Astrocyte (in vitro differentiated cells and primary cell): Measurements from ENCODE around the gene CENPC. TPM values are rescaled to one million over a fixed set of nuclear protein-coding genes. Genes with fewer than 3 reads are reported as not detected.

ENCODE experiments used
- DNase-seq: peaks from one replicate; pipeline ENCODE4 v3.0.0-alpha.2; 2010; ENCODE audit warnings: low read depth
- FAIRE-seq: peaks from 2 replicates; lab custom pipeline; 2011; peaks lifted over from hg19 to GRCh38; lab: Jason Lieb, UNC
- H2AFZ ChIP-seq: 2 replicates; pipeline ENCODE4 v1.6.0; 2012; ENCODE audit warnings: low read depth, low read length, inconsistent platforms
- H3K27ac ChIP-seq: 2 replicates; pipeline ENCODE4 v1.5.1; 2011; ENCODE audit warnings: low read depth, low read length, inconsistent platforms
- H3K27me3 ChIP-seq: 2 replicates; pipeline ENCODE4 v1.6.0; 2011; ENCODE audit warnings: low read length, inconsistent platforms; ENCODE audit not compliant: insufficient read depth
- H3K36me3 ChIP-seq: 2 replicates; pipeline ENCODE4 v1.5.1; 2011; ENCODE audit warnings: low read length, inconsistent platforms; ENCODE audit not compliant: insufficient read depth
- H3K4me1 ChIP-seq: 2 replicates; pipeline ENCODE4 v1.5.1; 2011; ENCODE audit warnings: low read length, inconsistent platforms; ENCODE audit not compliant: insufficient read depth
- H3K4me2 ChIP-seq: 2 replicates; pipeline ENCODE4 v1.6.0; 2012; ENCODE audit warnings: low read length, inconsistent platforms
- H3K4me3 ChIP-seq: 2 replicates; pipeline ENCODE4 v1.5.1; 2011; ENCODE audit warnings: low read depth, mild to moderate bottlenecking, low read length, inconsistent platforms; ENCODE audit not compliant: insufficient read depth
- H3K79me2 ChIP-seq: 2 replicates; pipeline ENCODE4 v1.6.0; 2012; ENCODE audit warnings: mild to moderate bottlenecking, low read length, inconsistent platforms; ENCODE audit not compliant: insufficient read depth
- H3K9ac ChIP-seq: 2 replicates; pipeline ENCODE4 v1.6.0; 2012; ENCODE audit warnings: mild to moderate bottlenecking, low read length, inconsistent platforms
- H3K9me3 ChIP-seq: 2 replicates; pipeline ENCODE4 v1.5.1; 2012; ENCODE audit warnings: low read depth, mild to moderate bottlenecking, low read length, inconsistent platforms; ENCODE audit not compliant: insufficient read depth
- H4K20me1 ChIP-seq: 2 replicates; pipeline ENCODE4 v1.6.0; 2012; ENCODE audit warnings: low read length, inconsistent platforms; ENCODE audit not compliant: insufficient read depth
- H3K27ac Mint-ChIP-seq: one replicate; pipeline ENCODE4 v1.8.0; 2021; ENCODE audit warnings: mild to moderate bottlenecking, mixed read lengths; ENCODE audit not compliant: unreplicated experiment
- H3K27me3 Mint-ChIP-seq: one replicate; pipeline ENCODE4 v1.8.0; 2021; ENCODE audit warnings: low read depth, mixed read lengths; ENCODE audit not compliant: unreplicated experiment
- H3K36me3 Mint-ChIP-seq: one replicate; pipeline ENCODE4 v1.8.0; 2021; ENCODE audit warnings: low read depth, mixed read lengths; ENCODE audit not compliant: unreplicated experiment
- H3K4me1 Mint-ChIP-seq: one replicate; pipeline ENCODE4 v1.8.0; 2021; ENCODE audit warnings: low read depth, mixed read lengths; ENCODE audit not compliant: unreplicated experiment
- H3K4me3 Mint-ChIP-seq: one replicate; pipeline ENCODE4 v1.8.0; 2021; ENCODE audit warnings: mild to moderate bottlenecking, moderate library complexity, mixed read lengths; ENCODE audit not compliant: unreplicated experiment
- H3K9me3 Mint-ChIP-seq: one replicate; pipeline ENCODE4 v1.8.0; 2021; ENCODE audit warnings: mild to moderate bottlenecking, mixed read lengths; ENCODE audit not compliant: unreplicated experiment
- CTCF ChIP-seq: IDR thresholded peaks from 2 replicates; pipeline ENCODE4 v1.5.1; 2011; ENCODE audit warnings: low read depth, mild to moderate bottlenecking, inconsistent platforms, low read length, moderate library complexity; ENCODE audit not compliant: insufficient read depth
- EZH2 ChIP-seq: IDR thresholded peaks from 2 replicates; pipeline ENCODE4 v1.6.1; 2012; ENCODE audit warnings: mild to moderate bottlenecking, low read length, inconsistent platforms; ENCODE audit not compliant: insufficient read depth
- total RNA-seq: library from RNA; stranded (reverse); gene quantifications from 2 replicates; pipeline ENCODE4 v1.2.1, GENCODE V29; 2021

The CENPC gene
- total RNA-seq, 1 donor from 2014 or later = 13.4 TPM

DNA sequence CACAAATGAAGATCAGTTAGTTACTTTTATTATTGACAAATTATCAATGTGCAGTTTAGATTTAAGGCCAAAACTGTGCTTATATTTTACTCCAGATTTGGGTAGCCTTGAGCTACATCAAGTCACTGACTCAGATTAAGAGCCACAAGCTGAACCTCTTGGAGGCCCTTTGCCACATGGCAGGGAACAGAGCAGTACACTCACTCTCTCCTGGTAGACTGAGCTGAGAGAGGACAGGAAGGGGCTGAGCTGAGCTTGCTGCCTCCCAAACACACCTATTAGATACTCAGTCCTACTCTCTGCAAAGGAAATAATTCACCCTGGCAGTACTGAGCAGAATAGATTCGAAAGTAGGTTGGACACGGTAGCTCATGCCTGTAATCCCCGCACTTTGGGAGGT is 21.0 kb upstream of the CENPC start:
- no peaks in the 10 kb centered on the region for H3K27me3 Mint-ChIP-seq
- no peaks in the 10 kb centered on the region for H3K79me2 ChIP-seq
- no peak overlapping the region for H3K9ac ChIP-seq

GRCh38 chr4:67565284-67565683 is 20.0 kb upstream of the CENPC start:
- H3K36me3 Mint-ChIP-seq = no peaks in the 10 kb centered on the region
- Histone ChIP-seq H3K9ac (no peak overlapping the region), H3K4me2 (no peak overlapping the region), H3K4me3 (no peak overlapping the region), H3K36me3 (no peaks in the 10 kb centered on the region), H2AFZ (no peak overlapping the region), H4K20me1 (no peaks in the 10 kb centered on the region), H3K27me3 (no peaks in the 10 kb centered on the region), H3K27ac (no peak overlapping the region), H3K9me3 (no peaks in the 10 kb centered on the region), H3K4me1 (no peaks in the 10 kb centered on the region), H3K79me2 (no peaks in the 10 kb centered on the region)
- no peak overlapping the region for H3K27ac Mint-ChIP-seq
- FAIRE-seq = no peak
- DNase-seq = peak; percentile 82
- H3K9me3 Mint-ChIP-seq = no peaks in the 10 kb centered on the region
- no peaks in the 10 kb centered on the region for H3K4me1 Mint-ChIP-seq
- no peak overlapping the region for H3K4me3 Mint-ChIP-seq
- H3K27me3 Mint-ChIP-seq = no peaks in the 10 kb centered on the region
- TF ChIP-seq CTCF (no peak), EZH2 (no peak)

More for the DNA sequence above, 21.0 kb upstream of the CENPC start:
- H3K4me1 ChIP-seq = no peaks in the 10 kb centered on the region
- DNase-seq (no peak), FAIRE-seq (no peak)
- no peaks in the 10 kb centered on the region for H3K27me3 ChIP-seq
- no peak overlapping the region for H3K4me3 ChIP-seq
- H3K4me2 ChIP-seq = no peak overlapping the region
- TF ChIP-seq EZH2 (no peak), CTCF (no peak)
- no peaks in the 10 kb centered on the region for H3K36me3 ChIP-seq
- Mint-ChIP-seq H3K9me3 (no peaks in the 10 kb centered on the region), H3K4me3 (no peak overlapping the region), H3K27ac (no peak overlapping the region), H3K36me3 (no peaks in the 10 kb centered on the region), H3K4me1 (no peaks in the 10 kb centered on the region)
- H2AFZ ChIP-seq = no peak overlapping the region
- no peak overlapping the region for H3K27ac ChIP-seq
- no peaks in the 10 kb centered on the region for H4K20me1 ChIP-seq
- H3K9me3 ChIP-seq = no peaks in the 10 kb centered on the region

- no peaks in the 10 kb centered on the region for H3K79me2 ChIP-seq
- H3K9me3 Mint-ChIP-seq = no peaks in the 10 kb centered on the region
- no peaks in the 10 kb centered on the region for H3K36me3 ChIP-seq
- no peaks in the 10 kb centered on the region for H4K20me1 ChIP-seq
- H3K4me3 ChIP-seq = no peak within 1 kb of the TSS
- H3K27ac Mint-ChIP-seq = no peak within 1 kb of the TSS
- no peaks in the 10 kb centered on the region for H3K4me1 ChIP-seq
- H3K9me3 ChIP-seq = no peaks in the 10 kb centered on the region
- H3K36me3 Mint-ChIP-seq = no peaks in the 10 kb centered on the region
- H3K9ac ChIP-seq = no peak within 1 kb of the TSS
- no peak within 1 kb of the TSS for H3K4me2 ChIP-seq
- H3K27me3 Mint-ChIP-seq = no peaks in the 10 kb centered on the region
- TF ChIP-seq CTCF = no peak
- no peak for TF ChIP-seq EZH2
- H3K27me3 ChIP-seq = no peaks in the 10 kb centered on the region
- FAIRE-seq = no peak
- no peak for DNase-seq
- H2AFZ ChIP-seq = no peak within 1 kb of the TSS
- no peak within 1 kb of the TSS for H3K27ac ChIP-seq
- no peak within 1 kb of the TSS for H3K4me3 Mint-ChIP-seq
- no peaks in the 10 kb centered on the region for H3K4me1 Mint-ChIP-seq
These were observed 13.2 kb upstream of the CENPC start, which contains the start of gene STAP1 for GRCh38 chr4:67558493-67558892. TSS of gene STAP1 (plus strand) at chr4:67558727. CDS start at chr4:67558810, 83 bp downstream.
